Gastrocnemius medialis (tissue), 4 donors: ENCODE data around the gene ELOVL2. TPM values are rescaled to one million over a fixed set of nuclear protein-coding genes. Genes with fewer than 3 reads are reported as not detected.
"Not testable (repeated sequence)": the region's sequence is repeated elsewhere in the genome, so short reads cannot be mapped to it uniquely, and the experiment has no call there.

Source experiments
- ATAC-seq, 2 donors: fragments of 150-250 bp; one replicate each; pipeline ENCODE4 v1.9.1; 2016
- DNase-seq, 2 donors: peaks; one replicate each; pipeline ENCODE4 v3.0.0-alpha.2; 2019
- H3K27ac ChIP-seq, 4 donors: fragments of 200-600 bp; sonication (generic); 1 replicate in 1 of 4; 2 replicates in 3 of 4; pipeline ENCODE4 v1.5.1; 2016 to 2018; ENCODE audit warnings: mild to moderate bottlenecking in 2 of 4, moderate library complexity in 1 of 4
- H3K27me3 ChIP-seq, 3 donors: fragments of 200-600 bp; sonication (generic) in 2 of 3; 1 replicate in 1 of 3; 2 replicates in 2 of 3; pipeline versions ENCODE4 v1.5.1 to v1.6.0; 2016 to 2019; ENCODE audit warnings: mild to moderate bottlenecking in 1 of 3, moderate library complexity in 1 of 3
- H3K36me3 ChIP-seq, 2 donors: fragments of 200-600 bp; sonication (generic) in 1 of 2; one replicate each; pipeline ENCODE4 v1.5.1; 2017 to 2018
- H3K4me1 ChIP-seq, 2 donors: fragments of 200-600 bp; sonication (generic) in 1 of 2; one replicate each; pipeline ENCODE4 v1.5.1; 2016 to 2017; ENCODE audit warnings: mild to moderate bottlenecking in 2 of 2
- H3K4me3 ChIP-seq, 4 donors: fragments of 200-600 bp; sonication (generic) in 3 of 4; 1 replicate in 1 of 4; 2 replicates in 3 of 4; pipeline ENCODE4 v1.5.1; 2016 to 2019; ENCODE audit warnings: mild to moderate bottlenecking in 2 of 4
- H3K9me3 ChIP-seq, 3 donors: fragments of 200-600 bp; sonication (generic) in 2 of 3; 1 replicate in 1 of 3; 2 replicates in 2 of 3; pipeline ENCODE4 v1.5.1; 2016 to 2019
- POLR2A ChIP-seq, 2 donors: fragments of 450-650 bp; IDR thresholded peaks; one replicate each; pipeline ENCODE4 v1.6.1; 2017; ENCODE audit warnings: antibody characterized with exemption in 2 of 2, mild to moderate bottlenecking in 2 of 2, moderate library complexity in 2 of 2
- in situ Hi-C, 4 donors: fragments of 200-750 bp; cut with MboI; loops; one replicate each; pipeline versions ENCODE4 v1.15.0 to v1.8.0; 2017; ENCODE audit warnings: low sequenced_read_pairs in 4 of 4
- intact Hi-C: fragments of 100-400 bp; cut with DNase I; formaldehyde crosslinking; loops from one replicate; pipeline ENCODE4 v1.15.1; 2023; ENCODE audit warnings: low total_unique reads
- total RNA-seq, 4 donors: library from RNA; depleted of rRNA; stranded (reverse); fragments of >200 nt; gene quantifications; one replicate each; pipeline versions ENCODE4 v1.1.0 to v1.2.3, GENCODE V29; 2016
- TF ChIP-seq, protein P1 (sequence below), 5 experiments: fragments of 450-650 bp in 3 of 5; fragments of 200-600 bp in 2 of 5; sonication (generic) in 2 of 5; IDR thresholded peaks in 4 of 5; conservative IDR thresholded peaks in 1 of 5; 1 replicate in 4 of 5; 2 replicates in 1 of 5; pipeline ENCODE4 v1.5.1; 2016 to 2019; ENCODE audit warnings: antibody characterized with exemption in 5 of 5, mild to moderate bottlenecking in 3 of 5, moderate library complexity in 3 of 5

Gene ELOVL2
- total RNA-seq, 4 donors from 2014 or later = 0.07 to 1.1 (median 0.31) TPM

GRCh38 chr6:11089695-11090094 lies 45.6 kb upstream of the ELOVL2 start:
- Histone ChIP-seq H3K27me3 (no peaks in the 10 kb centered on the region), H3K4me1 (peaks cover 4 to 9% of the 10 kb centered on the region in 2 donors), H3K27ac (no peak overlapping the region), H3K36me3 (no peaks in the 10 kb centered on the region), H3K9me3 (no peaks in the 10 kb centered on the region), H3K4me3 (no peak overlapping the region)
- TF ChIP-seq, protein P1, sequence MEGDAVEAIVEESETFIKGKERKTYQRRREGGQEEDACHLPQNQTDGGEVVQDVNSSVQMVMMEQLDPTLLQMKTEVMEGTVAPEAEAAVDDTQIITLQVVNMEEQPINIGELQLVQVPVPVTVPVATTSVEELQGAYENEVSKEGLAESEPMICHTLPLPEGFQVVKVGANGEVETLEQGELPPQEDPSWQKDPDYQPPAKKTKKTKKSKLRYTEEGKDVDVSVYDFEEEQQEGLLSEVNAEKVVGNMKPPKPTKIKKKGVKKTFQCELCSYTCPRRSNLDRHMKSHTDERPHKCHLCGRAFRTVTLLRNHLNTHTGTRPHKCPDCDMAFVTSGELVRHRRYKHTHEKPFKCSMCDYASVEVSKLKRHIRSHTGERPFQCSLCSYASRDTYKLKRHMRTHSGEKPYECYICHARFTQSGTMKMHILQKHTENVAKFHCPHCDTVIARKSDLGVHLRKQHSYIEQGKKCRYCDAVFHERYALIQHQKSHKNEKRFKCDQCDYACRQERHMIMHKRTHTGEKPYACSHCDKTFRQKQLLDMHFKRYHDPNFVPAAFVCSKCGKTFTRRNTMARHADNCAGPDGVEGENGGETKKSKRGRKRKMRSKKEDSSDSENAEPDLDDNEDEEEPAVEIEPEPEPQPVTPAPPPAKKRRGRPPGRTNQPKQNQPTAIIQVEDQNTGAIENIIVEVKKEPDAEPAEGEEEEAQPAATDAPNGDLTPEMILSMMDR (IDR thresholded peaks at IDR 0.05 in 4 of 5, conservative IDR thresholded peaks at IDR 0.05 in 1 of 5) = no peak
- TF ChIP-seq POLR2A (IDR thresholded peaks at IDR 0.05) = no peak
- no peak for ATAC-seq
- in situ Hi-C loops = no loop called here
- DNase-seq = no peak
- intact Hi-C loops = loop anchor here (5.0 kb wide), 1 partner anchor 143 kb away; the partner anchor contains the start of gene NEDD9

DNA sequence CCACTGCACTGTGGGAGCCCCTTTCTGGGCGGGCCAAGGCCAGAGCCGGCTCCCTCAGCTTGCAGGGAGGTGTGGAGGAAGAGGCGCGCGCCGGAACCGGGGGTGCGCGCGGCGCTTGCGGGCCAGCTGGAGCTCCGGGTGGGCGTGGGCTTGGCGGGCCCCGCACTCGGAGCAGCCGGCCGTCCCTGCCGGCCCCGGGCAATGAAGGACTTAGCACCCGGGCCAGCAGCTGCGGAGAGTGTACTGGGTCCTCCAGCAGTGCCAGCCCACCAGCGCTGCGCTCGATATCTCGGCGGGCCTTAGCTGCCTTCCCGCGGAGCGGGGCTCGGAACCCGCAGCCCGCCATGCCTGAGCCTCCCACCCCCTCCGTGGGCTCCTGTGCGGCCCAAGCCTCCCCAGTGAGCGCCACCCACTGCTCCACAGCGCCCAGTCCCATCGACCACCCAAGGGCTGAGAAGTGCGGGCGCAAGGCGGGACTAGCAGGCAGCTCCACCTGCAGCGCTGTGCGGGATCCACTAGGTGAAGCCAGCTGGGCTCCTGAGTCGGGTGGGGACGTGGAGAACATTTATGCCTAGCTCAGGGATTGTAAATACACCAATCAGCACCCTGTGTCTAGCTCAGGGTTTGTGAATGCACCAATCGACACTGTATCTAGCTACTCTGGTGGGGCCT lies 43.2 kb upstream of the ELOVL2 start:
- ATAC-seq, in situ Hi-C loops, H3K4me3 ChIP-seq, intact Hi-C loops, H3K9me3 ChIP-seq, H3K4me1 ChIP-seq, DNase-seq, H3K36me3 ChIP-seq, H3K27ac ChIP-seq, H3K27me3 ChIP-seq: not testable (repeated sequence)

DNA sequence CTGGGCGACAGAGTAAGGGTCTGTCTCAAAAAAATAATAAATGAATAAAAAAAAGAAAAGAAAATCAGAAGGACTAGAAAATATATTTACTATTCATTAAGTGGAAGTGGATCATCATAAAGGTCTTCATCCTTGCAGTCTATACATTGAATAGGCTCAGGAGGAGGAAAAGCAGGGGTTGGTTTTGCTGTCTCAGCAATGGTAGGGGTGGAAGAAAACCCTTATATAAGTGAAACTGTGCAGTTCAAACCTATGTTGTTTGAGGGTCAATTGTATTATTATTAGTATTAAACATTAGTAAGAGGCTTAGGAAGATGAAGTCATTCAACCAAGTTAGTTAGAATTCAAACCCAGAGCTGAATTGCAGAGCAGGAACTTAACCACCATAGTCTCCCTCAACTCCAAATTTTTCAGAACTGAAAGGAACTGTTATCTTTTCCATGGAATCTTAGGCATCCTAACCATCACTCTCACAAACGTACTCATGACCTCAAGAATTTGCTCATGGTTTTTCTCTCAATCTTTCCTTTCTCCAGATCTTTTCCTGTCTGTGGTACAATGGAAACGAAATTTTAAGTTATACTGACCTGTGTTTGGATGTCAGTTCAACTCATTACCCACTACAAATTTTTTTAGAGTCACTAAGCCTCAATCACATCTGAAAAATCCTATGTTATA lies 41.8 kb upstream of the ELOVL2 start:
- H3K36me3 ChIP-seq = no peaks in the 10 kb centered on the region
- intact Hi-C loops (no loop called here), in situ Hi-C loops (no loop called here)
- ATAC-seq (no peak), DNase-seq (no peak)
- H3K4me3 ChIP-seq = no peak overlapping the region
- H3K27ac ChIP-seq = no peak overlapping the region
- H3K27me3 ChIP-seq = no peaks in the 10 kb centered on the region
- H3K9me3 ChIP-seq = no peaks in the 10 kb centered on the region
- TF ChIP-seq, protein P1 (IDR thresholded peaks at IDR 0.05 in 4 of 5, conservative IDR thresholded peaks at IDR 0.05 in 1 of 5) = no peak
- TF ChIP-seq POLR2A (IDR thresholded peaks at IDR 0.05) = no peak
- no peaks in the 10 kb centered on the region for H3K4me1 ChIP-seq

DNA sequence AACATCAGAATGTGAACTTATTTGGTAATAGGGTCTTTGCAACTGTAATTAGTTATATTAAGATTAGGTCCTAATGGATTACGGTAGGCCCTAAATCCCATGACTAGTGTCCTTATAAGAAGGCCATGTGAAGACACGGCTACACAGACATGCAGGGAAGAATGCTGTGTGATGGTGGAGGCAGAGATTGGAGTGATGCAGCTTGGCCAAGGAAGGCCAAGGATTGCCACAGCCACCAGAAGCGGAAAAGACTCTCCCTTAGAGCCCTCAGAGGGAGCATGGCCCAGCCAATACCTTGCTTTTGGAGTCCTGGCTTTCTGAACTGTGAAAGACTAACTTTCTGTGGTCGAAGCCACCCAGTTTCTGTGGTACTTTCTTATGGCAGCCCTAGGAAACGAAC lies 39.9 kb upstream of the ELOVL2 start:
- no peak for TF ChIP-seq POLR2A (IDR thresholded peaks at IDR 0.05)
- Histone ChIP-seq H3K9me3 (no peaks in the 10 kb centered on the region), H3K4me1 (no peaks in the 10 kb centered on the region), H3K27ac (no peak overlapping the region), H3K36me3 (no peaks in the 10 kb centered on the region), H3K27me3 (no peaks in the 10 kb centered on the region), H3K4me3 (no peak overlapping the region)
- intact Hi-C loops (no loop called here), in situ Hi-C loops (no loop called here)
- no peak for ATAC-seq
- DNase-seq = no peak

DNA sequence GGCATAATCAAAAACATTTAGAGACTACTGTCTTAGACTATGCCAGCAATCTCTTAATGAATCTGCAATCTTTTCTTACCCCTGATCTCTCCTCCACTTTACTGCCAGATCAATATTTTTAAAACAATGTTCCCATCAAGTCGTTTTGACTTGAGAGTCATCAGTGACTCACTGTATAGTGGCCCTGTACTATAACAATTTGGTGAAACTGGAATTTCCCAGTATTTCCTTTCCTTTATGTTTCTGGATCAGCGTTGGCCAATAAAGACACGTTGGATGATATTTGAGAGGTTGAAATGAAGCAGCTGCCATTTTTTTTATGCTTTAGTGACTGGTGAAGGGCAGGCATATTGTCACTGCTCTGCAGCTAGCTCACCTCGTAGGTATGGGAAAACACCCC lies 39.4 kb upstream of the ELOVL2 start:
- Histone ChIP-seq H3K4me3 (no peak overlapping the region), H3K36me3 (no peaks in the 10 kb centered on the region), H3K27ac (no peak overlapping the region), H3K27me3 (no peaks in the 10 kb centered on the region), H3K4me1 (no peaks in the 10 kb centered on the region), H3K9me3 (no peaks in the 10 kb centered on the region)
- no peak for ATAC-seq
- in situ Hi-C loops = no loop called here
- intact Hi-C loops = no loop called here
- DNase-seq = no peak
- TF ChIP-seq POLR2A (IDR thresholded peaks at IDR 0.05) = no peak
- TF ChIP-seq, protein P1 (IDR thresholded peaks at IDR 0.05 in 4 of 5, conservative IDR thresholded peaks at IDR 0.05 in 1 of 5) = no peak
